GM21529 (cell line): ENCODE measurements around the gene TMC5.
"Not testable (repeated sequence)": the region's sequence is repeated elsewhere in the genome, so short reads cannot be mapped to it uniquely, and the experiment has no call there.

ENCODE experiments used
- ATAC-seq: cut with Tn5 transposase; IDR thresholded peaks from one replicate; pipeline ENCODE4 v1.9.1; 2021; ENCODE audit not compliant: unreplicated experiment

Gene TMC5, protein sequence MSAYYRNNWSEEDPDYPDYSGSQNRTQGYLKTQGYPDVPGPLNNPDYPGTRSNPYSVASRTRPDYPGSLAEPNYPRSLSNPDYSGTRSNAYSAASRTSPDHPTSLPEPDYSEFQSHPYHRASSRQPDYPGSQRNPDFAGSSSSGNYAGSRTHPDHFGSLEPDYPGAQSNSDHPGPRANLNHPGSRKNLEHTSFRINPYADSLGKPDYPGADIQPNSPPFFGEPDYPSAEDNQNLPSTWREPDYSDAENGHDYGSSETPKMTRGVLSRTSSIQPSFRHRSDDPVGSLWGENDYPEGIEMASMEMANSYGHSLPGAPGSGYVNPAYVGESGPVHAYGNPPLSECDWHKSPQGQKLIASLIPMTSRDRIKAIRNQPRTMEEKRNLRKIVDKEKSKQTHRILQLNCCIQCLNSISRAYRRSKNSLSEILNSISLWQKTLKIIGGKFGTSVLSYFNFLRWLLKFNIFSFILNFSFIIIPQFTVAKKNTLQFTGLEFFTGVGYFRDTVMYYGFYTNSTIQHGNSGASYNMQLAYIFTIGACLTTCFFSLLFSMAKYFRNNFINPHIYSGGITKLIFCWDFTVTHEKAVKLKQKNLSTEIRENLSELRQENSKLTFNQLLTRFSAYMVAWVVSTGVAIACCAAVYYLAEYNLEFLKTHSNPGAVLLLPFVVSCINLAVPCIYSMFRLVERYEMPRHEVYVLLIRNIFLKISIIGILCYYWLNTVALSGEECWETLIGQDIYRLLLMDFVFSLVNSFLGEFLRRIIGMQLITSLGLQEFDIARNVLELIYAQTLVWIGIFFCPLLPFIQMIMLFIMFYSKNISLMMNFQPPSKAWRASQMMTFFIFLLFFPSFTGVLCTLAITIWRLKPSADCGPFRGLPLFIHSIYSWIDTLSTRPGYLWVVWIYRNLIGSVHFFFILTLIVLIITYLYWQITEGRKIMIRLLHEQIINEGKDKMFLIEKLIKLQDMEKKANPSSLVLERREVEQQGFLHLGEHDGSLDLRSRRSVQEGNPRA

DNA sequence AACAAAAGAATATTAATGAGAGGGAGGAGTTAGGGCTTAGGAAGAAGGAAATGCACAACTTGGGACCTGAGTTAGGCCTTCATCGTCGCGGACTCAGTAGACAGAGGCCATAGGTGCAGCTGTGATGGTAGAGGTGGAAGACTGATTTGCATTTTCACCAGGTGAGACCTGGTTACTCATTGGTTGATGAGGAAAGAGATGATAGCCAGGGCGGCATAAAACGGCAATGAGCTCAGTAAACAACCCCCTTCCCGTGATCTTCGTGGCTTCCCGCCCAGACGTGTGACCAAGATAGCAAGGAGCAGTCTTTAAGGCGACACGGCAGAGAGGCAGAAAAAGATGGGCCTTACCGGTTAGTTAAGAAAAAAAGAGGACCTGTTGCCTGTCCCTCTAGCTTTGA, at the start of gene TMC5:
TMC5 (plus strand) TSS at position 244 of the 400 bp plus-strand sequence. CDS start 22,156 bp downstream, outside the sequence.
- no peak for ATAC-seq

DNA sequence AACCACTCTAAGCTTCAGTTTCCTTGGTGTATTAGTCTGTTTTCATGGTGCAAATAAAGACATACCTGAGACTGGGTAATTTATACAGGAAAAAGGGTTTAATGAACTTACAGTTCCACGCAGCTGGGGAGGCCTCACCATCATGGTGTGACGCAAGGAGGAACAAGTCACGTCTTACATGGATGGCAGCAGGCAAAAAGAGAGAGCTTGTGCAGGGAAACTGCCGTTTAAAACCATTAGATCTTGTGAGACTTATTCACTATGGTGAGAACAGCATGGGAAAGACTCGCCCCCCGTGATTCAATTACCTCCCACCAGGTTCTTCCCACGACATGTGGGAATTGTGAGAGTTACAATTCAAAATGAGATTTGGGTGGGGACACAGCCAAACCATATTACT, 45.1 kb upstream of the TMC5 start:
- not testable (repeated sequence) for ATAC-seq

DNA sequence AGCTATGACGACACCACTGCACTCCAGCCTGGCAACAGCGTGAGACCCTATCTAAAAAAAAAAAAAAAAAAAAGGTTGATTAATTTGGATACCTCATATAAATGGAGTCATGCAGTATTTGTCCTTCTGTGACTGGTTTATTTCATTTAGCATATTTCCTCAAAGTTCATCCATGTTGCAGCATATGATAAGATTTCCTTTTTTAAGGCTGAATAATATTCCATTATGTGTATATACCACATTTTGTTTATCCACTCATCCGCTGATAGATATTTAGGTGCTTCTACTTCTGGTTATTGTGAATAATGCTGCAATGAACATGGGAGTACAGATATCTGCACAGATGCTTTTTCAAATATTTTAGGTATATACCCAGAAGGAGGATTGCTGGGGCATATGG, 43.3 kb upstream of the TMC5 start:
- no peak for ATAC-seq

DNA sequence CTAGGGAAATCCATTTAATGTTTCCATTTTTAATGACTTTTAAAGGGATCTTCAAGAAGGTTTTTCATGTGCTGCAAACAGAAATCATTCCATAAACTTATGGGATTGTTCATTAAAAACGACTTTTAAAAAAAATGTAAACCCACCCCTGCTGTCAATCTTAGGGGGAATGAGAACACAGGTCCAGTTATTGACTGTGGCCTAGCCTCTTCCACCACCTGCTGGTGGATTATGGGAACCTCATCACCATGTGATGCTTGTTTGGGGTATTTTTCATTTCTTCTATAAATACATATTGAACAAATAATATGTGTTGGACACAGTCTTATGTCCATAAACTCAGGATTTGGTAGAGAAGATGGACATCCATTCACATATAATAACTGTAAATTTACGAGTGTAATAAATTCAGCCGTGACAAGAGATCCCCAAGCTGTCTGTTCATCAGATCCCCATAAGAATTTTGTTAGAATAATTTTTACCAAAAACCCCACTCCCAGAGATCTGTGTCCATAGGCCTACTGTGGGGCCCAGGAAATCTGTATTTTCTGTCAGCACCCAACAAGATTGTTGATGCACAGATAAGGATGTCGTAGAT, 42.0 kb upstream of the TMC5 start:
- no peak for ATAC-seq

DNA sequence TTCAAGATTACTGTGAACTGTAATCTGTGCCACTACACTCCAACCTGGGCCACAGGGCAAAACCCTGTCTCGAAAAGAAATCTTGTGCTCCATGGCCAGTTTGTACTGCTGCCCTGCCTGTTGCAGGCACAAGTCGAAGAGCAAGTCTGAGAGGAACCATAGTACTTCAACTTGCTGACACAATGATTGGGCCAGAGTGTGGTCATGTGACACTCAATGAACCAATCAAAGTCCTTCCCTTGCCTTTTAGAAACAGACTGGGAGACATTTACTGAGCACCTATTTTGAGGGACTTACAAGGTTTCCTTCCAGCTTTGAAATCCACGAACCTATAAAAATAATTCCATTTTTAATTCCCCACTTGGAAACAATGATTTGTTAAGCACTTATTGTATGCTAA, 39.8 kb upstream of the TMC5 start:
- ATAC-seq: no peak

DNA sequence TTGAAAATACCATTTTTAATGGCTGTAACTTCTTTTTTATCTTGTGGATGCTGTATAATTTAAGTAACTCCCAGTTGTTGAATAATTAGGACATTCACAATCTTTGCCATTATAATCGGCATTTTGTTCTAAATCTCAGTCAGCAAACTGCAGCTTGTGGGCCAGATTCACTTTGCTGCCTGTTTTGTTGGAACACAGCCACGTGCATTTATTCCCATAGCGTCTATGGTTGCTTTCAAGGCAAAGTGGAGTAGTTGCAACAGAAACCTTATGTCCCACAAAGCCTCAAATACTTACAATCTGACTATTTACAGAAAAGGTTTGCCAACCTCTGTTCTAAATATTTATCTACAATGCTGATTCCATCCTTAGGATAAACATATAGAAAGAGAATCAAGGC, 39.2 kb upstream of the TMC5 start:
- no peak for ATAC-seq

DNA sequence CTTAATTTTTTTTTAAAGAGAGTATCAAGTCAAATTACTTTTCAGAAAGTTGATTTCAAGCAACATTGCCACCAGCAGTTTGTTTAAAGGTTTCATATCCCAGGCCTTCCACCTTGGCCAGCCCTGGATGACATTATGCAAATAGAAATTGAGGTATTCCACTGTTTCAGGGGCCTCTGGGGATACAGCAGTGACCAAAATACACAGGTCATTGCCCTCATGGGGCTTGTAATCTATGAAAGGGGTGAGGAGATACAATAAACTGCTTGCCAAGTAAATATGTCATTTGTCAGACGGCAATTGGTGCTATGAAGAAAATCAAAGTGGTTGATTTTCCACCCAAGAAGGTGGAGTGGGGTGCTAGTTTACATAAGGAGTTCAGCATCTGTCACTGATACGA, 37.8 kb upstream of the TMC5 start:
- ATAC-seq: no peak

DNA sequence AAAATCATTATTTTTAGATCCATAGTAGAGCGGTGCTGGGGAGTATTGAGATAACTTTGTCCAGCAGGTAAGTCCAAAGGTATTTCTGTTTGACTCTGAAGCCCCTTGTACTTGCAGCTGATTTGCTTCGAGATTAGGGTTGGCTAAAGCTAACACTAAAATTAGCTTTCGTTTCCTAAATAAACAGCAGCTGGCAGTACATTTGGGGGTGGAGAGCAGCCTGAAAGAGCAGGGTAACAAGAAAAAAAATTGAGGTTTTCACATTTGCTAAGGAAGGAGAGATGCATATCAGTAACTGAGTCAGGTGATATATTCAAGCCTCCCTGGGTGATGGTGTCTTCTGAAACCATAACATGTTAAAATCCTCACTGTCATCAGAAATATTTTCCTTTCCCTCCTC, 37.4 kb upstream of the TMC5 start:
- no peak for ATAC-seq

DNA sequence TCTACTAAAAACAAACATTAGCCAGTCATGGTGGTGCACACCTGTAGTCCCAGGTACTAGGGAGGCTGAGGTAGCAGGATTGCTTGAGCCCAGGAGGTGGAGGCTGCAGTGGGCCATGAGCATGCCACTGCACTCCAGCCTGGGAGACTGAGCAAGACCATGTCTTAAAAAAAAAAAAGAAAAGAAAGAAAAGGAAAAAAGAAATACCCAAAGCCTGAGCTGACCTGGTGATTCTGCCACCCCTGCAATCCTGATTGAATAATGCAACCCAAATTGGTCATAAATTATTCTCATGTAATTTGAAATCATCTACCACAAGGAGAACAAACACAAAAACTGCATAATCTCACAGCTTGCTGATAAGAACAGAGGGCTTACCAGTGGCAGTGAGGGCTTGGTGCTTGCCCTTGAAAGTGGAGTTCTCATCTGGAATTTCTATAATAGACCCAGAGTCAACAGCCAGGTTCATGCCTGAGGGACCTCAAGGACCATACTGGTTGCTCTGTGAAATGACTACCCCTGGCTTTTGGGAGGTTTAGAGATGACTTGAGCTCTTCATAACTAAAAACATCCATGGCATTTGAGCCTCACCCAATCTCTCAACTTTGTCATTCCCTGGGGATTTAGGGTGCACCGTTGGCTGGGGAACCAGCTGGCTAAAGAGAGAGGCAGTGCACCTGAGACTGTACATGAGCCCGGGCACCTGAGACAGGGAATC, 35.4 kb upstream of the TMC5 start:
- ATAC-seq: no peak

DNA sequence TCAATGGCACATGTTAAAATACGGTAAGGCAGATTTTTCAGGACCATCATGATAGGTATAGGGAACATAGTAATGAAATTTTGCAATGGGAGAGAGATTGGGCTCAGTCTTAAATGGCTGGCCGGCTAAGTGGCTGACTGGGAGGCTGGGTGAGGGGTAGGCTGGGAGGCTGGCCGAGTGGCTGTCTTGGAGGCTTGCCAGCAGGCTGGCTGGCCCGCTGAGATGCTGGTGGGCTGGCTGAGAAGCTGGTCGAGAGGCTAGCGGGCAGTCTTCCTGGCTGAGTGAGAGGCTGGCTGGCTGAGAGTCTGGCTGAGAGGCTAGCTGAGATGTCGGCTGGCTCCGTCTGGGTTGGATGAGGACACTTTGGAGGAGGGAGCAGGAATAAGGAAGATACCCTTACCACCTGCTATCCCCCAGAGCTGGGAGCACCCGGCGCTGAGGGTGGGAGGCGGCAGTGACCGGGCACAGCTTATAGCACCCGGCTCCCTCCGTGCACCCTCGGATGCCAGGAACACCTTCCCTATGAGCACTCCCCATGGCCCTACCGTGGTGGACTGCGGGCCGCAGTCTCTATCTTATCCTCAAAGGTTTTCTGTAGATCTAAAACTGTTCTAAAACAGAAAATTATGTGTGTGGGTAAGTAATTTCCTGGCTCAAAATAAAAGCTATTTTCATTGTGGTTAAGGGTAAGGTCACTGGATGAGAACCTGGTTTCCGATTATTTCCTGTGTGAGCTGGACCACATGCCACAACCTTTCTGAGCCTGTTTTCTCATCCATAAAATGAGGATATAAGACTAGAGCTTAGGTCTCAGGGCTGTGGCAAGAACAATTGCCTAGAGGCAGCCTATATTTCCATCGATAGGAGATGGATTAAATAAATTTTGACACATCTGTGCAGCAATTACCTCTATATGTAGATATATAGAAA, 34.5 kb upstream of the TMC5 start:
- ATAC-seq: no peak

DNA sequence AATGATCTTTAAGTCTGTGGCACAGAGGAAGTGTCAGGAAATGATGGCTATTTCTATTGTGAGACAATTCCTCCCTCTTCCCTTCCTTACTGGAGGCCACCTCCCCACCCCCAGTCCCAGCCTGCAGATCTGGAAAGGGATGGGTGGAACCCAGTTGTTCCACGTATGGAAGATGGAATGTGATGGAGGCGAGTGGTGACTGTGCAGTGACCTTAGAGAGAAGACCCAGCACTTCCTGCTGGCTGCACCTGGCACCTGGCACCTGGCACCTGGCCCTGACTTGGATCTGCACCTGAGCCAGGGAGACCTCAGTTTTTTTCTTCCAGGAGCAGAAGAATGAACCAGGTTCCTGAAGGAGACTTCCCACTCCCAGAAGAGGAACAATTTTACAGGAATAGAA, 33.0 kb upstream of the TMC5 start:
- ATAC-seq: no peak

DNA sequence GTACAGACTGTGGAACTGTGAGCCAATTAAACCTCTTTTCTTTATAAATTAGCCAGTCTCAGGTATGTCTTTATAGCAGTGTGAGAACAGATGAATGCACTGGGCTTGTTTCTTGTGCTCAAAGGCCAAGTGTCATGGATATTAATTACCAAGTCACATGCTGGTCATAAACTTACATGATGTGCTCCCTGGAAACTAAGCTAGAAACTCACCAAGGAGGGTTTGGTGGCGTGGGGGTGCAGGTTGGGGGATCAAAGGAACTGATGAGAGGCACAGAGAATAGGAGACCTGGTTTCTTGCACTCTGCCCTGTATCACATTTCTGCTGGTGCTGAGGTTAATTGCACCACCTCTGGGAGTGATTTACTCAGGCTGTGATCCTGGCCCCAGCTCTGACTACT, 31.2 kb upstream of the TMC5 start:
- no peak for ATAC-seq

DNA sequence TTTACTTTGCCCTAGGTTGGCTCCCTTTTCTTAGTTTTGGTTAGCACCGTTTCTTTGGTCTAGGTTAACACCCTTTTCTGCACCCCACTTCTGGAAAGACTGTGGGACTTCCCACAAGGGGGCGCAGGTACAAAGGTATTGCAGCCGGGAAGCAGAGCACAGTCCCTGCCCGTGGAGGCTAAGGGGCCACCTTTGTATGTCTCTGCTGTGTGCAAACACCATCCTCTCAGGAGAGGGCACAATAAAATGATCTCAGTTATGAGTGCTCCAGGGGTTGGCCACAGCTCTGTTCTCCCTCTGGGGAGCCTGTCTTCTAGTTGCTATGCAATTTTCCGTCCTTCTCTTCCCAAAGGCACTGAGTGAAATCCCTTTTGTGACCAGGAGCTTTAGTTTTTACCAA, 28.4 kb upstream of the TMC5 start:
- no peak for ATAC-seq

DNA sequence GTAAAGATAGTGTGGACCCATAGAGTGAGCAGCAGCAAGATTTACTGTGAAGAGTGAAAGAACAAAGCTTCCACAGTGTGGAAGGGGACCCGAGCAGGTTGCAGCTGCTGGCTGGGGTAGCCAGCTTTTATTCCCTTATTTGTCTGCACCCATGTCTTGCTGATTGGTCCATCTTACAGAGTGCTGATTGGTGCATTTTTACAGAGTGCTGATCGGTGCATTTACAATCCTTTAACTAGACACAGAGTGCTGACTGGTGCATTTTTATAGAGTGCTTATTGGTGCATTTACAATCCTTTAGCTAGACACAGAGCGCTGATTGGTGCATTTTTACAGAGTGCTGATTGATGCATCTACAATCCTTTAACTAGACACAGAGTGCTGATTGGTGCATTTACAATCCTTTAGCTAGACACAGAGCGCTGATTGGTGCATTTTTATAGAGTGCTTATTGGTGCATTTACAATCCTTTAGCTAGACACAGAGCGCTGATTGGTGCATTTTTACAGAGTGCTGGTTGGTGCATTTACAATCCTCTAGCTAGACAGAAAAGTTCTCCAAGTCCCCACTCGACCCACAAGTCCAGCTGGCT, 26.4 kb upstream of the TMC5 start:
- not testable (repeated sequence) for ATAC-seq

DNA sequence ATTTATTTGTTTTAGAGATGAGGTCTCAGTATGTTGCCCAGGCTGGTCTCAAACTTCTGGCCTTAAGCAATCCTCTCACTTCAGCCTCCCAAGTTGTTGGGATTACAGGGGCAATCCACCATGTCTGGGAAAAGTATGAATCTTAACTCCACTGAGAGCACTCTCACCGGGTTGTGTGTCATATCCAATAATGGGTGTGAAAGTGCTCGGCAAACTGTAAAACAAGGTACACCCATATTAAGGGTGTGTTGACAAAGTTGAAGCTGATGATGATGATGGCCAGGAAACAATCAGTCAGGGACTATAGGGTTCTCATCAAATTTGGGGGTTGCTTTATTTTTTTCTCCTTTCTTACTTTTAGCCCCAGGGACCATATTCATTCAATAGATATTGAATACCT, 25.3 kb upstream of the TMC5 start:
- no peak for ATAC-seq

DNA sequence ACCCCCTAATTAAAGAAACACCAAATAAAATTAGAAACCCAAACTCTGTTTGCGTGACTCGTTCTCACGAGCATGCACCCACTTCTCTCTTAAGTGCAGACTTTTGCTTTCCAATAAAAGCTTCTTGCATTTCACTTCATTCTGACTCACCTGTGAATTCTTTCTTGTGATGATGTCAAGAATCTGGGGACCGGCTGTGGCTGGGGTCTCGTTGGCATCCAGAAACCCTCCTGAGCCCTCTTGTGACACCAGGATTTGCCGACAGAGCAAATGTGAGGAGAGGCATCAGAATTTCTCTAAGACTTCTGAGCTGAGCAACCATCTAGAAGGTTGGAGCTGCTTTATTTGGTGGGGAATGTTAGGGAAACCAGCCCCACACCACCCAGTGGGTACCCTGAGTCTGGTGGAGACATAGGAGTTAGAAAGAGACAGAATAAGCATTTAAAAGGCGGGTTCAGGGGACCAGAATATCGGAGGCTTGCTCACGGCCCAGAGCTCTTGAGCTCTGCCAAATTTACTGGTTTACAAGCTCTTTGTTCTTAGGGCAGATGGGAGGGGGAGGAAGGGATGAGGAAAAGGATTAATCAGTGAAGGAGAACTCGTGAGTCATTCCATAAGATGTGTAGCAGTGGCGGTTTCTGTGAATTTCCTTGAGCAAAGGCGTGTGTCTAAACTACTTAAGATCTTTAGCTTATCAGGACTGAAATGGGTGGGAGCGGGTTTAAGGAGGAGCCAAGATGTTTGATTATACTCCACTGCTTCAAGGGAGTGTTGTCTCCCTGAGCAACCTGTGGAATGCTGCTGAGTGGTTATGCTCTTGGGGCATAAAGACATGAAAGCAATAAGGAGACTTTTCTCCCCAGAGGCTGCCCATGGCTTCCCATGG, 24.2 kb upstream of the TMC5 start:
- no peak for ATAC-seq

DNA sequence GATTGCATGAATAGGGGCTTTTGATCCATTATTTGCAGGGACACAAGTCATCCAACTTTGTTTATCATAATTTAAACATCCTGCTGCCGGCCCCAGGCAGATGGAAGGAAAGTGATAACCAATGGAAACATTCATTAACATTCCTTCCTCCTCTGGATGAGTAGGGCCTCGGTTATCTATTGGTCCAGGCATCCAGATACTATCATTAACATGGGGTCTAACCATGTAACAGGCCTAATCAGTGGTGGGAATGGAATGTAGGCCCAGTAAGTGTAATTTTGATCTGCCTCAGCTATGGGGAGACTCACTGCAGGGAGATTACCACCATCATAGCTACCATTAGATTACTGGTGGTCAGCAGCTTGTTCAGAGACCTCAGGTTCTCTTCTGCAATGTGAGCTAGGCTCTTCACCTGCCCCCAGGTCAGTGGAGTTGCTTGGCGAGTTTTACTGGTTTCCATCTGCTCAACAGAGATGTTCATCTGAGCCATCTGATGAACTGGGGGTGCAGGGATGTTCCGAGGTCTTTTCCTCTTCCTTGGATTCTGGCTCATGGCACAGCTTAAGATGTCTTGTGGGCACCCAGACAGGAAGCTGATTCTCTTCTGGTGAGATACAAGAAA, 21.9 kb upstream of the TMC5 start:
- not testable (repeated sequence) for ATAC-seq

DNA sequence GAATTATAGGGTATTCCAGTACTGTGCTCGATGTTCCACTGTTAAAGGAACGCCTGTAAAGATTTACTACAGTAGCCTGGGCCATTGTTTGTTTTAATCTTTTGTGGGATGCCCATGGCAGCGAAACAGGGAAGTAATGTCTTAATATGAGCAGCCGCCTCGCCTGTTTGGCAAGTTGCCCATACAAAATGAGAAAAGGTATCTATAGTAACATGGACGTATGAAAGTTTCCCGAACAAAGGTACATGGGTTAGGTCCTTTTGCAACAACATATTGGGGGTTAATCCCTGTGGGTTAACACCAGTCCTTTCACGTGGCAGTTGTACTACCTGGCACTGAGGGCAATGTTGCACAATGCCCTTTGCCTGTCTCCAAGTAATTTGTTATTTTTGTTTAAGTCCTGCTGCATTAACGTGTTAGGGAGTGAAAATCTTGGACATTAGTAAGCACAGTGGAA, 21.1 kb upstream of the TMC5 start:
- no peak for ATAC-seq
